ENCODE measurements around the gene CBX8.
A peak's percentile ranks its signal among the peaks of the same experiment; 100 is the strongest.

The CBX8 gene

DNA sequence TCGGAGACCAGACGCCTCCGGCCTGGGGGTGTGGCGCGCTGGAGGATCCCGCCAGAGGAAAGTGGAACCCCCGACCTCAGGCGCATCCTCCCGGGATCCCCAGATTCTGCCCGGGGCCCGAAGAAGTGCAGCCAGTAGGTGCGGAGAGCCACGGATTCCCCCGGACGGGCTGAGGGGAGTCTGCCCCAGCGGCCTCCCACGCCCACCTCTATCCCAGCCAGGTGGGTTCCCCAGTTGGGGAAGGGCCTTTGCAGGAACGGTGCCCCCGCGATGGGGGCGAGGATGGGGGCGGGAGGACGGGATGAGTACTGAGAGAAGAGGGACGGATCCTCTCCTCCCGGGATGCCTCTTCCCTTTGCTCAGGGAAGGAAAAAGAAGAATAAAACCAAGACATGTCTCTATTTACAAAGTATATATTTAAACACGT is 5.1 kb downstream of the CBX8 start:
- DNase-seq = no peak

GRCh38 chr17:79790805-79791734 is 5.8 kb downstream of the CBX8 start:
- DNase-seq = no peak

- DNase-seq = no peak
Measured at GRCh38 chr17:79789943-79790804, 6.7 kb downstream of the CBX8 start.

DNA sequence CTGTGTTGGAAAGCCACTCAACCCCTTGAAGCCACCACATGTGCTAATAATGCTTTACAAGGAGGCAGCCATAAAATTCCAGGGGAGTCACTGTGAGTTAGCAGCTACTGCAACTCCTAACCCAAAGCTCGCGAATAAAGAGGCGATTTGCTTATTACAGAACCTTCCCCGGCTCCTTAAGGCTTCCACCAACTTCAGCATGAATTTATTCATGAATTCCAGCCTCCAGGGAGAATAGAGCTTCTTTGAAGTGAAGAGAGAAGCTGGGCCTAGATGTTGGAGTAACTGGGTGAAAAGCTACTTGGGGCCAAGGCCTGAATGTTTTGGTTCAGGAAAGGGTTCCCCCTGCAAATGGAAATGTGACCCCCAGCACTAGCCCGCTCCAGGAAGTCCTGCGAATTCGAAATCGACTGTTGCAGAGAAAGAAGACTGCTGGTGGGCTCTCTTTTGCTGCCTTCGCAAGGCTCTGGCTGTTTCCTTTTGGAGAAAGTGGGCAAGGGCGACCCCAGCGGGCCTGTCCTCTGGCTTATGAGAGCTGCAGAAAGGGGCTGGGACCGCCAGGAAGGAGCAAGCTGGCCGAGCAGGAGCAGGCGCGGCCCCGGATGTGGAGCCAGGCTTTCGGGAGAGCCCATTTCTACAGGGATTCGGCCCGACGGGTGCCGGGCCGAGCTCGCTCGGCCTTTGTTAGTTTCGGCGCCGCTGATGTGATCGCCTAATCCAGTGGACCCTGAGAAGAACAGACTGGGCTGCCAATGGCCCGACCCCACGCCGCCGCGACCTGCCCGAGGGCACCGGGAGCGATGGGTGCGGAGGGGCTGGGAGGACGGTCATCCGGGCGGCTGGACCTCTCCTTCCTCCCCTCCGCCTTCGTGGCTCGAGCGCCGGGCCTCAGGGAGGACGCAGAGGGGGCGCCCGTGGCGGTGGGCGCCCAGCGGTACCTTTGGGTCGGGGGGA is 7.6 kb downstream of the CBX8 start:
- DNase-seq = no peak

- no peak for DNase-seq
Measured at GRCh38 chr17:79788455-79788854, 8.4 kb downstream of the CBX8 start.

DNA sequence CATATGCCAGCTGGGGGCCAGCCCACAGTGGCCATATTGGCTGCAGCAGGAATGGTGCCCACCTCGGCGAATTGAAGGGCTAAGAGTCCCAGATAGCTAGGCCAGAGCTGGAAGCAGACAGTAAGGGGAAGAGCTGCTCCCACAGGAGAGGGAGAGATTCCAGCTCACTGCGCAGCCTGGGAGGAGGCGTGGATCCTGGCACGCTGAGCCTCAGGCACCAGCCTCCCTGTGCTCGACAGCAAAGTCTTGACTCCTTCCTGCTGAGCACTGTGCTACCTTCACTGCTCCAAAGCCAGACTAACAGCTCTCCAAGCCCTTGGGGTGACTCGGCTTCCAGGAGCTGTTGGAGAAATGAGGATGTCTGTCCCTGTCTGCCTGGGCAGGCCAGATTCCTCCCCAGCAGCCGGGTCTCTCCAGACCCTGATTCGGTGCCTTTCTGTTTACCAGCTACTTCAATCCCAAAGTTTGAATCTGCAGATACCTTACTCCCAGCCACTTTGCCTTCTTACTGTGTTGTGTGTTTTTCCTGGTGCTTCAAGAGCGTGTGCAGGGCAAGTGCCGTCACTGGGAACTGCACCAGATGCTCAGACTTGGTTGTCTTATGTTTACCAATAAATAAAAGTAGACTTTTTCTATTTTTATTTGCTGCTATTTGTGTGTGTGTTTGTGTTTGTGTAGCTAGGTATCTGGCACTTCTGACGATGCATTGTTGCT is 9.8 kb downstream of the CBX8 start:
- no peak for DNase-seq

DNA sequence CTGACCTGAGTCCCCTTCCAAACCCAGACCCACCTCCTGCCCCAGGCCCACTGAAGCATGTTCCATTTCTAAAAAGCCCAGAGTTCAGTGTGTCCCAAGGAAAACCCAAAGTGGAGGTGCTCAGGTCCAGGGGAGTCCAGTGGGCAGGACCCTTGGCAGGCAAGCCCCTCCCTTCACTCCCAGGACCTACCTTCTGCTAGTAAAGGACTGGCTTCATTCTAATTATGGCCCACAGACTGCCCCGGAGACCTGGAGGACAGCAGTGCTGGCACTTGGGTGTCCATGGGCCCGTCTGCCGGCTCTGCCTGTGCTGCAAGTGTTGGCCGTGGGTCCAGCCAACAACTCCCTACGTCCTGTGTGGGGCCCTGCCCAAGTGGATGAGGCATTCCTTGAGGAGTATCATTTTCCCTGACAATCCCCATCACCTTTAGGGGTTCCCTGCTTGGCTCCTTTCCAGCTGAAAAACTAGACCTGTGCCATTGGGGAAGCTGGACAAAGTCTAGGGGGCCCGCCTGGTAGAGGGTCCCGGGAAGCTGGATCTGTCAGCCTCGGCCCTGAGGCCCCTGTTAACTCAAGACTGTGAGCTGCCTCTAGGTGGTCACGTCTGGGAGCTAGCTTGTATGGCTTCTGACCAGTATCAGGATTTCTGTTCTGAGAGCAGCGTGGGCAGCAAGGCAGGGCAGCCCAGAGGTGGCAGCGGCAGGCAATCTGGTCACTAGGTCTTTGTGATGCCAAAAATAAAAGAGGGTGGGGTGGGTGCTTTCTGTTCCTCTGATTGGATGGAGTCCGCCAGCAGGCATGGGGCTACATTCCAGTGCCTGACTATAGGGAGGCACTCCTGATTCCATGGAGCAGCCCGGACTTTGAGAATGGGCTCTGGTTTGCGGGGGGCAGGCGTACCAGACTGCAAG is 10.7 kb downstream of the CBX8 start:
- no peak for DNase-seq

GRCh38 chr17:79785017-79785899 is 11.6 kb downstream of the CBX8 start:
- DNase-seq = no peak

DNA sequence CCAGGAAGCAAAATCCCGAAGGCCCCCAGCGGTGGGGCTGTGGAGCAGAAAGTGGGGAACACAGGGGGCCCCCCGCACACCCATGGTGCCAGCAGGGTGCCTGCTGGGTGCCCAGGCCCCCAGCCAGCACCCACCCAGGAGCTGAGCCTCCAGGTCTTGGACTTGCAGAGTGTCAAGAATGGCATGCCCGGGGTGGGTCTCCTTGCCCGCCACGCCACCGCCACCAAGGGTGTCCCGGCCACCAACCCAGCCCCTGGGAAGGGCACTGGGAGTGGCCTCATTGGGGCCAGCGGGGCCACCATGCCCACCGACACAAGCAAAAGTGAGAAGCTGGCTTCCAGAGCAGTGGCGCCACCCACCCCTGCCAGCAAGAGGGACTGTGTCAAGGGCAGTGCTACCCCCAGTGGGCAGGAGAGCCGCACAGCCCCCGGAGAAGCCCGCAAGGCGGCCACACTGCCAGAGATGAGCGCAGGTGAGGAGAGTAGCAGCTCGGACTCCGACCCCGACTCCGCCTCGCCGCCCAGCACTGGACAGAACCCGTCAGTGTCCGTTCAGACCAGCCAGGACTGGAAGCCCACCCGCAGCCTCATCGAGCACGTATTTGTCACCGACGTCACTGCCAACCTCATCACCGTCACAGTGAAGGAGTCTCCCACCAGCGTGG is 12.4 kb downstream of the CBX8 start:
- no peak for DNase-seq

- no peak for DNase-seq
Measured at GRCh38 chr17:79783891-79784290, 13.0 kb downstream of the CBX8 start.

DNA sequence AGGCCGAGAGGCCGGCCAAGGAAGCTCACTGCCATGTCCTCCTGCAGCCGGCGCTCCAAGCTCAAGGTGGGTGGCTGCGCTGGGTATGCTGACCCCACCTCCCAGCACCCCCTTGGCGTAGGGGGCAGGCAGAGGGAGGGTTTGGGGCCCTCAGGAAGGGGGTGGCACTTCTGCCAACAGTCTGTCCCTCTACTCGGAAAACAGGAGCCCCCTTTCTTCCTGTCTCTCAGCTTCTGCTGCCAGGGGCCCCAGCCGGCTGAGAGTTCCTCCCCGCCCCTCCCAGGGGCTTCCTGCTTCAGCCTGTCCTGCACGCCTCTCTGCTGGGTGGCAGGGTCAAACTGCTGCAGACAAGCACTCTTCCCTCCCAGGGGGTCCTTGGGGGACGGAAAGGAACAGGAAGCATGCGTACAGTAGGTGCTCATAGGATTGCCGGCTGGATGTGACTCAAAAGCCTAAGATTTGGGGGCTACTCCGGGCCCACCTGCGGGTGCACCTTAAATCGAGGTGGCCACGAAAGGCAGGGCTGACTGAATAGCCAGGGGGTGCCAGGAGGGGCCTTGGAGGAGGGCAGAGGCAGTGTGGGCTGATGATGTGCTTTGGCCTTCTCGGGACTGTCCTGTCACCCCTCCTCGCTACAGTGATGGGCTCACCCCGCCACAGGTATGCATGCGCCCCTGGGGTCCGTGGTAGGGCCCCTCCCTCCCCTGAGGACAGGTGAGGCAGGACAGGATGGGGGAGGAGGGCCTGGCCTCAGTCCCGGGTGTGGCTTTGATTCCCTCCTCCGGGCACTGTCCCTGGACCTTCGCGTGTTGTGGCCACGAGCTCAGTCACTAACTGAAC is 14.9 kb downstream of the CBX8 start:
- DNase-seq = no peak

DNA sequence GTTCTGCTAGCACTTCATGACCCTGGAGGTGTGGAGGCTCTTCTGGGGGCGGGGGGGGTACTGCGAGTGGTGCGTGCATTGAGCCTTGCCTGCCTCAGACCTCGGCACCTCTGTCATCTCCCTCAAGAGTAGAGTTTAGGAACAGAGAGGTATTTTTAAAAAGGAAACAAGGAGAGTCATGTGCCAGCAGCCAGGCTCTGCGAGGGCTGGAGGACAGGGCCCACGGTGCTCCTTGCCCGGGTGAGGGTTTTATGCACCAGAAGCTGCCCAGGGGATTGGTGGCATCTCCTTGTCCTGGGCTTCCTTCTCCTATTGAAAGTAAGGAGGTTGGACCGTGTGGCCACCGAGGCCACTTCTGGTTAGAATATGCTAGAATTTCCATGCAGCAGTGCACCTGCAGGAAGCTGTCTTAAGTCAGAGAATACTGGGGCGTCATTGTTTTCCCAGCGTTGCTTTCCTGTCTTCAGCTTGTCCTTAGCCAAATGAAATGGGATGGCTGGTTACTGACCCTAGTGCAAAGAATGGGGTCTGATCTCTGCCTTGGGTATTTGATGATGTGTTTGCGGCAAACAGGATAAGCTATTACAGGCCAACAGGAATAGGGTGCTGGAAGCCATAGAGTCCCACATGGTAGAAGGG is 15.7 kb downstream of the CBX8 start:
- no peak for DNase-seq

DNA sequence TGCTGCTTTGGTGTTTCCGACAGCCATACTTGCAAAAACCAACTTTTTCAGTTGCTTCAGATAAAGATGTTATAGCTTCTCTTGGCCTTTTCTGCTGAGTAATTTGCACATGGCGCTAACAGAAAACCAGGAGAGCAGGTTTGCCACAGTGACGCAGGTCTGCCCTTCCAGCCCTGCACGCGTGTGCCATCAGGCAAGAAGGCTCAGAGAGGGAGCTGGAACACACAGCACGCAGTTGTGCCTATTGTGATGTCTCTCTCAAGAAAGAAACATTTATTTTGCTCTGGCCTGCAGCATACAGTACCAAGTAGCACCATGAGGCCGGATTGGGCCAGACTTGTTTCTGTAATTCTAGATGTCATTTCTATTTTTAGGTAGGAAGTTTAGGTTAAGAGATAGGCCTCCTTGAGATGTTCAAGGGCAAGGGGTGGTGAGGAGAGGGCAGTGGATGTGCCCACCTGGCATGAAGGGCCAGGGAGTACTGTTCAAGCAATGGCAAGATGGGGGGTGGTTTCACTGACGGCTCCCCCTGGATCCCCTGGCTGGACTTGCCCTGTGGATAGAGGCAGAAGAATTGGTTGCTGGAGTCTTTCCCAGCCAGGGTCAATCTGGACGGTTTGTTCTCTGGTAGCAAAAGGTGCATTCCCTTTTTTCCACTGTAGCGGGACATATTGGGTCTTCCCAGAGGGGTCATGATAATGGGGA is 17.1 kb downstream of the CBX8 start:
- DNase-seq = no peak

DNA sequence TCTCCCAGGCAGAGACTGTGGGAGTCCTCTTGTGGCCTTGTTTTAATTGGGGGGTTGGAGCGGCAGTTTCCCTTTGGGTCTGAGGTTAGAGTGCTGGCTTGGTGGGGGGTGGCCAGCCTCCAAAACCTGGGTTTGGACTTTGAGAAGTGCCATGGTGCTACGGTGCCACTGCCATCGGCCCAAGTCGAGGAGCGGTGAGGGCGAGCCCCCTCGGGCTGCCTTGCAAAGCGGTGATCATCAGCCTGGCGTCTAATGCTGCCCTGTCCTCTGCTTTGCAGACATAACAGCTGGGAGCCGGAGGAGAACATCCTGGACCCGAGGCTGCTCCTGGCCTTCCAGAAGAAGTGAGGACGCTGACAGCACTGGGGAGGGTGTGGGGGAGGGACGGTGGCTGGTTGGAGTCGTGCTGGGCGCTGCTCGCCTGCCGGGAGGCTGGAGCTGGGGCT is 17.8 kb downstream of the CBX8 start:
- no peak for DNase-seq

GRCh38 chr17:79778504-79779083 is 18.3 kb downstream of the CBX8 start:
- no peak for DNase-seq

DNA sequence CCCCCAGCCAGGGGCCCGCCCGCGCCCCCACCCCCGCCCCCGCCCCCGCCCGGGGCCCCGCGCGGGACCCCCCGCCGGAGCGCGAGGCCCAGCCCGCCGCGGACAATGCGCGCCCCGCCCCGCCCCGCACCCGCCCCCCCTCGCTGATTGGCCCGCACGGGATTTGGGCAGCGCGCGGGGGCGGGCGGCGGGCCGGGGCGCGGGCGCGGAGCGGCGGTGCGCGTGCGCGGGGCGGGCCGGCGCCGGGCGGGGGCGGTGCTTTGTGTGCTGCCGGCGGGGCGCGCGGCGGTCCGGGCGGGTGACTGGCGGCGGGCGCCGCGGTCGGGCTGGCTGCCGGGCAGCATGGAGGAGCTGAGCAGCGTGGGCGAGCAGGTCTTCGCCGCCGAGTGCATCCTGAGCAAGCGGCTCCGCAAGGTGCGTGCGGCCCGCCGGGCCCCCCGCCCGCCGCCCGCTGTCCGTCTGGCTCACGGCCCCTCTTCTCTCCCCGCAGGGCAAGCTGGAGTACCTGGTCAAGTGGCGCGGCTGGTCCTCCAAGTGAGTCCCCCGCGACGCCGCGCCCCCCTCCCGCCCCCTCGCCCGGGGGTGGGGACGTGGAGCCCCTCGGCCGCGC is 18.9 kb downstream of the CBX8 start, which contains the start of gene CBX2:
TSS of gene CBX2 (plus strand) at position 255 of the 610 bp plus-strand sequence. CDS start at position 343, 88 bp downstream.
- peak; percentile 49 for DNase-seq

All from NCI-H1092 (cell line).